Measurements from ENCODE around the gene MGST1.

MGST1 gene

DNA sequence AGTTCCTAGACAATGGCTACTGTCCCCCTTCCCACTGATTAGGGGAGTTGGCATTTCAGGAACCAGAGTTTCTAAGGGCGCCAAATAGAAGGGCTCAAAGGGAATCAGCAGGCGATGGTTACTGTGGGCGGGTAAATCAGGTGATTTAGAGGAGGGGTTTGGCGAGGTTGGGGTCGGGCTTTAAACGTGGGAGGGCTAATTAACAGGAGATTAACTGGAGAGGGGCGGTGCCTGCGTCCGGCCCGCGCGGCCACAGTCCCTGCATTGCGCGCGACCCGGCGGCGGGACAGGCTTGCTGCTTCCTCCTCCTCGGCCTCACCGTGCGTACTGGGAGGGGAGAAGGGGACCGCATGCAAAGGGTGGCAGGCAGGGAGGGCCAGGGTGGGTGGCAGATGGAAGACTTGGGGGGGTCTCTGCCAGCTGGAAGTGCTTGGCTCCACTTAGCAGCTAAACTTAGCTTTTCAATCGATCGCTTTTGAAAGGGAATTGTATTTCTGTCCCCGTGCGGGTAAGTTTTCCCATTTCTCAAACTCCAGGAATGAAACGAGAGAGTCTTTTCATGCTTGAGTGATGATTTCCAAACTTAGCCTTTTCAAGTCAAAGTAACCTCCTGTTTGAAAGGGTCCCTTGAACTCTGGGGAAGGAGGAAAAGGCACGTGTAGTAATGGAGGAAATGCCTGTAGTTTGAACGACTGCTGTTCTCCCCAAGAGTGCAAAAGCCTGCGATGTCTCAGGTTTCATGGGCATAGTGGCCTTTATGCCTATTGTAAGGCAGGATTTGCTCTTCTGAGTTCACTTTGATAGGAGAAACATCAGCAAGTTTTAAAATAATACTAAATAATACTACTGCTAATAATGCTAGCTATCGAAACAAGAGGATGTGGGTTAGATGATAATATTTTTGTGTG lies at the start of gene MGST1:
TSS of gene MGST1 (plus strand) at position 255 of the 908 bp plus-strand sequence. CDS start 6,608 bp downstream, outside the sequence.
- Mint-ChIP-seq H3K27ac (no peak within 1 kb of the TSS), H3K4me3 (no peak within 1 kb of the TSS), H3K9me3 (no peaks in the 10 kb centered on the region), H3K4me1 (no peaks in the 10 kb centered on the region), H3K27me3 (peaks cover 17% of the 10 kb centered on the region), H3K36me3 (no peaks in the 10 kb centered on the region)
- CTCF ChIA-PET = no interaction called here
- no peak for DNase-seq

DNA sequence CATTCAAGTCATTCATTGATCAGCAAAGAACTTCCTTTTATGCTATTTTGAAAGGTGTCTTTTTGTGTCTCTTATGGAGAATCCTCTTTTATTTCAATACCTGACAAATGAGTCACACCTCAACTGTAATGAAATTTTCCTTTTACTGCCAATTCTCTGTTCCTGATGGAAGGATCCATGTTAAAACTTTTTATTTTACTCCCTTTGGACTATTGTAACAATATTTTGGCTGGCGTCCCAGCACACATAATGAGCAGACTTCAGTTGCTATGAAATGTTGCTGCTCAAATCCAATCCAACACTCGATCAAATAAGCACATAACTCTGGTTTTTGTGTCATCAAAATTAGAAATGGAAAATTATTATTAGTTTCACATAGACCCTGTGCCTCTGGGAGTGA lies 48.0 kb upstream of the MGST1 start:
- Mint-ChIP-seq H3K27ac (no peak overlapping the region), H3K36me3 (no peaks in the 10 kb centered on the region), H3K9me3 (no peaks in the 10 kb centered on the region), H3K4me1 (no peaks in the 10 kb centered on the region), H3K27me3 (no peaks in the 10 kb centered on the region), H3K4me3 (no peak overlapping the region)
- no peak for DNase-seq
- CTCF ChIA-PET = no interaction called here

DNA sequence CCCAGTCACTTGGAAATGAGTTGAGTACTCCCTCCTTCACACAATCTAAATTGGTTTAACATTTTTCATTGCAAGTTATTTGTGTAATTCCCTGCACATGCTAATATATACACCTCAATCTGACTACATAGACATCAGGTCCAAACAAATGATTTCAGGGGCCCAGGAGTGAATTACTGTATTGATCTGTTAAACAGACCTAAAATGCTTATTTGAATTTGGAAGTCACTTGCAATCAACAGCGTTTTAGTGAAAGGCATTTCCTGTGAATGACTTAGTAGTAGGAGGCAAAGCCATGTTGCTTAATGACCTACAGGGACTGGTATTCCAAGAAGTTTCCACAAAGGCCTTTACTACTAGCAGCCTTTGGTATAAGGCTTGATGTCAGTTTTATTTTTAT lies 47.3 kb upstream of the MGST1 start:
- CTCF ChIA-PET = no interaction called here
- H3K4me1 Mint-ChIP-seq = no peaks in the 10 kb centered on the region
- H3K9me3 Mint-ChIP-seq = no peaks in the 10 kb centered on the region
- H3K27ac Mint-ChIP-seq = no peak overlapping the region
- H3K36me3 Mint-ChIP-seq = no peaks in the 10 kb centered on the region
- H3K4me3 Mint-ChIP-seq = no peak overlapping the region
- DNase-seq = no peak
- no peaks in the 10 kb centered on the region for H3K27me3 Mint-ChIP-seq

GRCh38 chr12:16300736-16301135 lies 46.7 kb upstream of the MGST1 start:
- H3K36me3 Mint-ChIP-seq = no peaks in the 10 kb centered on the region
- no peak overlapping the region for H3K27ac Mint-ChIP-seq
- H3K4me3 Mint-ChIP-seq = no peak overlapping the region
- H3K9me3 Mint-ChIP-seq = no peaks in the 10 kb centered on the region
- CTCF ChIA-PET = no interaction called here
- DNase-seq = no peak
- H3K27me3 Mint-ChIP-seq = no peaks in the 10 kb centered on the region
- no peaks in the 10 kb centered on the region for H3K4me1 Mint-ChIP-seq

GRCh38 chr12:16303939-16304338 lies 43.5 kb upstream of the MGST1 start:
- CTCF ChIA-PET = no interaction called here
- H3K27ac Mint-ChIP-seq = no peak overlapping the region
- DNase-seq = no peak
- no peaks in the 10 kb centered on the region for H3K4me1 Mint-ChIP-seq
- H3K4me3 Mint-ChIP-seq = no peak overlapping the region
- no peaks in the 10 kb centered on the region for H3K36me3 Mint-ChIP-seq
- H3K27me3 Mint-ChIP-seq = no peaks in the 10 kb centered on the region
- H3K9me3 Mint-ChIP-seq = peaks cover 9% of the 10 kb centered on the region

DNA sequence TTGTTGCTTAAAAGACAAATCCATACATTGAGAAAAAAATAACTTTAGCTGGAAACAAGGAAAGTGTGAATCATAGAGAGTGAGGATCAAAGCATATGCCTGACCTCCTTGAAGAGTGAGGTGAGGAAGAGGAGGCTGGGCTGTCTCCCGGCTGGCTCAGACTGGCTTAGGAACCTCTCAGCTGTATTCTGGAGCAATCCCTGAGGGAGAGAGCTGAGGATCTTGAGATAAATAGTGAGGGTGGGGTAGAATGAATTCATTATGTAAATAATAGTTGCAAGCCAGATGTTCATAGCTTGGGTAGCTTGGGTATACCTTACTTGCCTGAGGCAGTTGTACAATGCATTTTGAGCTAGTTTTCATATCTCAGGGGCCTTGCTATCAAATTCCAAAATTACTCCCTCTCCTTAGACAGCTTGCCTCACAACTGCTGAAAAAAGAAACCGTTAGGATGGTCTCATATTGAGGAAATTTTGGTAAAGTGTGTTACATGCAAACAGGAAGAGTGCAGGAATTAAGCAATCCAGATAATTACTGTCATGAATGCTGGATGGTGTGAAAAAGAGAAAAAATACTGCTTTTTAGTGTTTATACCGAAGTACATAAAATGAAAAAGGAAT lies 39.5 kb upstream of the MGST1 start:
- Mint-ChIP-seq H3K4me3 (no peak overlapping the region), H3K9me3 (peaks cover 9% of the 10 kb centered on the region), H3K27me3 (no peaks in the 10 kb centered on the region), H3K27ac (no peak overlapping the region), H3K4me1 (no peaks in the 10 kb centered on the region), H3K36me3 (no peaks in the 10 kb centered on the region)
- no peak for DNase-seq
- CTCF ChIA-PET = no interaction called here

- CTCF ChIA-PET = no interaction called here
- H3K27me3 Mint-ChIP-seq = no peaks in the 10 kb centered on the region
- H3K9me3 Mint-ChIP-seq = peaks cover 16% of the 10 kb centered on the region
- no peak for DNase-seq
- no peak overlapping the region for H3K4me3 Mint-ChIP-seq
- no peaks in the 10 kb centered on the region for H3K36me3 Mint-ChIP-seq
- H3K4me1 Mint-ChIP-seq = no peaks in the 10 kb centered on the region
- H3K27ac Mint-ChIP-seq = no peak overlapping the region
These were observed 36.5 kb upstream of the MGST1 start for GRCh38 chr12:16310934-16311333.

DNA sequence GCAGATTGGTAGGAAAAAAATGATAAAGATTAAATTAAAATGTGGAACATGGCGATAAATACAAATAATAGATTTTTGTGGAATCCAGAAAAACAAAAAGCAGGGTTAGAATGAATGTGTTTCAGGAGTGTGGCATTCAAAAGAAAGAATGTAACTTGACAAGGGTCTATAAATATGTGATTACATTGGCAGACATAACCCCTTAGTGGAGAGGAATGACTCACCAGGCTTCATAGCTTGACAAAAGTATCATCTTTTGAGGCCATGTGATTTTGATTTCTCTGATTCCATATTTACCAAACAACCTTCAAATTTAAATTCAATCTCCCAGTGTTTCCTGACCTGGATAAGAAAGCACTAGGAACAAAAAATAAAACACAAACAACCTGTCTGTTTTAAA lies 24.4 kb upstream of the MGST1 start:
- DNase-seq = no peak
- Mint-ChIP-seq H3K27ac (no peak overlapping the region), H3K36me3 (no peaks in the 10 kb centered on the region), H3K9me3 (peaks cover 16% of the 10 kb centered on the region), H3K4me3 (no peak overlapping the region), H3K27me3 (no peaks in the 10 kb centered on the region), H3K4me1 (no peaks in the 10 kb centered on the region)
- CTCF ChIA-PET = interaction anchor here (0.7 kb wide), 1 partner anchor 159 kb away, joined by 4 read pairs; no protein-coding TSS in a partner anchor

GRCh38 chr12:16323638-16324037 lies 23.8 kb upstream of the MGST1 start:
- Mint-ChIP-seq H3K36me3 (no peaks in the 10 kb centered on the region), H3K4me3 (no peak overlapping the region), H3K4me1 (no peaks in the 10 kb centered on the region), H3K27me3 (no peaks in the 10 kb centered on the region), H3K27ac (no peak overlapping the region), H3K9me3 (peaks cover 20% of the 10 kb centered on the region)
- no peak for DNase-seq
- CTCF ChIA-PET = interaction anchor here (0.7 kb wide), 1 partner anchor 160 kb away, joined by 4 read pairs; no protein-coding TSS in a partner anchor

DNA sequence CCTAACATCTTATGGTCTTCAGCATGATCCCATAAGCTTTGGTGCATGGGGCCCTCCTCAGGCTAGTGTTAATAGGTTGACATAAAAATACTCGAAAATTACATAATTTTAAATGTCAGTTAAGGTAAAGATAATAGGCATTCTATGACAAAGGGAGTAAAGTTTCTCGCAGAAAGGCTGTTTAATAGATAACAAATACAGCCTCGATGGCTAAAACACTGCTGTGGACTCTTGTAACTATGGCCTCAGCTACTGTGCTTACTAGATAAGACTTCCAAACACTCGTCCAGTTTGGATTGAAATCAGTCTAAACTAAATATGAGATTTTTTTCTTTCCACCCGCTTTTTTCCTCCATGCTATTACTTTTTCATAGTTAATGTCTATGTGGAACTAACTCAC lies 23.2 kb upstream of the MGST1 start:
- CTCF ChIA-PET = no interaction called here
- H3K27me3 Mint-ChIP-seq = no peaks in the 10 kb centered on the region
- H3K27ac Mint-ChIP-seq = no peak overlapping the region
- no peak overlapping the region for H3K4me3 Mint-ChIP-seq
- H3K4me1 Mint-ChIP-seq = no peaks in the 10 kb centered on the region
- peaks cover 20% of the 10 kb centered on the region for H3K9me3 Mint-ChIP-seq
- H3K36me3 Mint-ChIP-seq = no peaks in the 10 kb centered on the region
- DNase-seq = no peak

DNA sequence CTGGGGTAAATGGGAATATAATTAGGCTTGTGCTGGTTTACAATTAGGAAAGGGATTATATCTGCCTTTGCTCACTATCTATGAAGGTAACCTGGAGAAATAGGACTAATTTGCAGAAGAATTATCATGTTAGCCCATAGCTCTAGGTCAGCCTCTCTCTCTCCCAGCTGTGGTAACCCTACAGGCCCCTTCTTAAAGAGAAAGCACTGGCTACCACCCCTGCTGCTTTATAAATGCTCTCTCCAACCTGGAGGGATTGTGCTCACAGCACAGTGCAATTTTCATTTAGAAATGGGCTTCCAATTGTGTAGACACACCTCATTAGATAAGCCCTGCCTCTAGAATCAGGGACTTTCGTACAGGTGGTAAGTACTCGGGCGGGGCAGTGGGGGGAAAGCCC lies 22.7 kb upstream of the MGST1 start:
- CTCF ChIA-PET = no interaction called here
- no peak for DNase-seq
- no peaks in the 10 kb centered on the region for H3K27me3 Mint-ChIP-seq
- no peak overlapping the region for H3K4me3 Mint-ChIP-seq
- H3K36me3 Mint-ChIP-seq = no peaks in the 10 kb centered on the region
- no peaks in the 10 kb centered on the region for H3K4me1 Mint-ChIP-seq
- no peak overlapping the region for H3K27ac Mint-ChIP-seq
- H3K9me3 Mint-ChIP-seq = peaks cover 20% of the 10 kb centered on the region

GRCh38 chr12:16325426-16325825 lies 22.0 kb upstream of the MGST1 start:
- CTCF ChIA-PET = no interaction called here

DNA sequence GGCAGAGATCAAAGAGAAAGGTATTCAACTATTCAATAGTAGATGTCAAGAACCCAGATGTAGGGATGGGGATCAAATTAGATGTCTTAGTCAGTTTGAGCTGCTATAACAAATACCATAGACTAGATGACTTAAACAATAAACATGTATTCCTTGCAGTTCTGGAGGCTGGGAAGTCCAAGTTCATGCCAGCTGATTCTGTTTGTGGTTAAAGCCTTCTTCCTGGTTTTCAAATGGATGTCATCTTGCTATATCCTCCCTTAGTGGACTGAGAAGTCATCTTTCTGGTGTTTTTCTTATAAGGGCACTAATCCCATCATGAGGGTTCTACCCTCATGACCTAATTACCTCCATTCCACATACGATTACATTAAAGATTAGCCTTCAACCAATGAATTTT lies 19.5 kb upstream of the MGST1 start:
- H3K27ac Mint-ChIP-seq = no peak overlapping the region
- no peak for DNase-seq
- no peaks in the 10 kb centered on the region for H3K36me3 Mint-ChIP-seq
- no peaks in the 10 kb centered on the region for H3K27me3 Mint-ChIP-seq
- H3K4me1 Mint-ChIP-seq = no peaks in the 10 kb centered on the region
- H3K9me3 Mint-ChIP-seq = peaks cover 10% of the 10 kb centered on the region
- CTCF ChIA-PET = no interaction called here
- H3K4me3 Mint-ChIP-seq = no peak overlapping the region

More at GRCh38 chr12:16325426-16325825, 22.0 kb upstream of the MGST1 start:
- no peak for DNase-seq
- H3K27me3 Mint-ChIP-seq = no peaks in the 10 kb centered on the region
- no peak overlapping the region for H3K27ac Mint-ChIP-seq
- no peak overlapping the region for H3K4me3 Mint-ChIP-seq
- no peaks in the 10 kb centered on the region for H3K4me1 Mint-ChIP-seq
- peaks cover 18% of the 10 kb centered on the region for H3K9me3 Mint-ChIP-seq
- H3K36me3 Mint-ChIP-seq = no peaks in the 10 kb centered on the region

DNA sequence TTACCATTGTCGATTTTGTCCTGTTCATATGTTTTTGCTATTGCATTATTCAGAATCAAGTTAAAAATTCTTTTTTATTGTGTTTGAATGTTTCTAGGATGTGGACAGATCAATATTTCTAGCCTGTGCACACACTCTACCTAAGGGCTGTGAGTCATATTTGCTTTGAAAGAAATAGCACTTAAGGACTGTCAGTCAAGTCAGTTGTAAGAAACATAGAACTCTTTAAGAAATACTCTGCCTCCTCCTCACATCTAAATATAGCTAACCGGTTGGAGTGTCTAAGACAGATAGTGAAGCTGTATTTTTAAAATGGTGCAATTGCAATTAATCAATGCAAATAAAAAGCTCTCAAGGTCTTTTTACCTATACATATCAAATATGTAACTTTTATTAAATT lies 17.9 kb upstream of the MGST1 start:
- Mint-ChIP-seq H3K4me1 (no peaks in the 10 kb centered on the region), H3K9me3 (peaks cover 12% of the 10 kb centered on the region), H3K27ac (no peak overlapping the region), H3K36me3 (no peaks in the 10 kb centered on the region), H3K27me3 (no peaks in the 10 kb centered on the region), H3K4me3 (no peak overlapping the region)
- CTCF ChIA-PET = no interaction called here
- no peak for DNase-seq

DNA sequence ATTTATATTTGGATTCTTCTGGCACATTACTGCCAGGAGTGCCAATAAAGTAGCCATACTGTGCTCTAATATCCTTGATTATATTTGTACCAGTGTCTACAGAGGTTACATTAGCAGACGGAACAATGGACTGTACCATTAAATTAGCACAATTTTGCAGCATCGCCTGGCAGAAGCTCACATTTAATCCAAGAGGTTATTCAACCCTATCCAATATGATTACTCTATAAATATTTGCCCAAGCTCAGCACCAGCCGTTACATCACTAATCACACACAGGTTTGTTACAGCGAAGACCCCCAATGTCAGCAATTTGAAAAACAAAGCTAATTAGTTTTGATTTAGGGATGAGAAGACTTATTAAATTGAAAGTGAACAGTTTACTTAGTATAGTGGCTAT lies 16.9 kb upstream of the MGST1 start:
- no peaks in the 10 kb centered on the region for H3K36me3 Mint-ChIP-seq
- CTCF ChIA-PET = no interaction called here

More for the DNA sequence above, 16.9 kb upstream of the MGST1 start:
- Mint-ChIP-seq H3K27me3 (no peaks in the 10 kb centered on the region), H3K9me3 (peaks cover 17% of the 10 kb centered on the region), H3K27ac (no peak overlapping the region), H3K4me3 (no peak overlapping the region), H3K4me1 (no peaks in the 10 kb centered on the region)
- no peak for DNase-seq

Measured in activated naive CD4-positive, alpha-beta T cell treated with anti-CD3 and anti-CD28 coated beads, Interleukin-2, amount 10 ng/mL, durations not matched to agents 7 days and 5 days (primary cell).